ENCODE data around the gene TMEM256. TPM values are rescaled to one million over a fixed set of nuclear protein-coding genes. Genes with fewer than 3 reads are reported as not detected.

TMEM256 gene
- total and polyA plus RNA-seq, 2 experiments from 2014 or later: 40.1 to 59.3 TPM

DNA sequence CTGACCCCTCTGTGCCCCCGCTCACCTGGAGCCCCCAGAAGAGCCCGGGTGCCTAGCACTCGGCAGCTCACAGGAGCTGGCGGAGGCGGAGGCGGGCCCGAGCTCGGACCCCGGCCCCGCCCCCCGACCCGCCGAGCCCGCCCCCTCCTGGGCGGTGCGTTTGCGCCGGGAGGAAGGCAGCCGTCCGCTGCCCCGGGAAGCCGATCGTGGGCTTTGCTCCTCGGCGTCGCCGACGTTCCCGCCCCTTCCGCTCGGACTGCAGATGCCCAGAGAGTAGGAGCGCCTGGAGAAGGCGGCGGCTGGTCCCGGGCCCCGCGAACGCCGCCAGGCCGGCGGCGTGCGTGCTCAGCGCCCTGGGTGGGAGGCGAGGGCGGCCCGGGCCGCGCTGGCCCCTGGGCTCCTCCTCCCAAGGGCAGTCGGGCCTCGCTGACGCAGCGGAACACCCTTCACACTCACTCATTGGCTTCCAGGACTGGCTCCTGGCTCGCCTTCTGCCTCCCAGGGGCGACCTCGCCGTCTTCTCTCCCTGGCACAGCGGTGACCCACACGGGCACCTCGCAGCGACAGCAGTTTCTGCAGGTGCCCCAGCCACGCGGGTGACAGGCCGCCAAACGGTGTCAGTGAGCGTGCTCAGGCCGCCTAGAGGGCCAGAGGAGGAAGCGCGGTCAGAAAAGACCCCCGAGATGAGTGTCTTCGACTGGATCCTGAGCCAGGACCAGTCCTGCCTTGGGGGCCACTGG, 9.3 kb downstream of the TMEM256 start, which contains the start of gene PLSCR3:
Gene PLSCR3 (minus strand): TSS at position 74 of the 740 bp plus-strand sequence. CDS start 415 bp downstream, outside the sequence.
- H3K9me3 ChIP-seq (ENCODE audit: low read depth): no peaks in the 10 kb centered on the region
- no peaks in the 10 kb centered on the region; the same call in 1 of the 2 replicates for H3K36me3 ChIP-seq (ENCODE audit: low read depth)
- peak within 1 kb of the TSS; percentile 91 for H3K4me3 ChIP-seq
- 1 to 2% methylated on average over 38 to 44 of the region's 71 CpGs for WGBS, 2 experiments (ENCODE audit: low coverage in 1 of 2, low lambda C conversion rate in 2 of 2, missing lambda C conversion rate in 2 of 2)
- H3K9me2 ChIP-seq (ENCODE audit: insufficient read depth): no peaks in the 10 kb centered on the region
- H2AFZ ChIP-seq: peak within 1 kb of the TSS; percentile 80
- H3K27me3 ChIP-seq (replicated peaks; ENCODE audit: insufficient read depth): no peaks in the 10 kb centered on the region
- DNase-seq: peak; percentile 94
- peaks cover 4% of the 10 kb centered on the region; the same call in 1 of the 2 replicates for H3K4me1 ChIP-seq (ENCODE audit: insufficient read depth)
- H4K20me1 ChIP-seq (ENCODE audit: insufficient read depth): no peaks in the 10 kb centered on the region
- in situ Hi-C loops (cut with MboI): no loop called here
- peak within 1 kb of the TSS; percentile 94 for H3K4me2 ChIP-seq (ENCODE audit: unreplicated experiment)
- no peak for TF ChIP-seq EZH2phosphoT487 (IDR thresholded peaks at IDR 0.05; ENCODE audit: insufficient read depth, low read depth)
- peak within 1 kb of the TSS; percentile 92 for H3K27ac ChIP-seq
- H3K9ac ChIP-seq: peak within 1 kb of the TSS; percentile 89
- peaks cover 22% of the 10 kb centered on the region for H3K79me2 ChIP-seq (ENCODE audit: insufficient read depth)
- H3F3A ChIP-seq (ENCODE audit: insufficient read depth): 0 out of 2 replicates have a peak, but pooled peaks cover 8% of the 10 kb centered on the region

DNA sequence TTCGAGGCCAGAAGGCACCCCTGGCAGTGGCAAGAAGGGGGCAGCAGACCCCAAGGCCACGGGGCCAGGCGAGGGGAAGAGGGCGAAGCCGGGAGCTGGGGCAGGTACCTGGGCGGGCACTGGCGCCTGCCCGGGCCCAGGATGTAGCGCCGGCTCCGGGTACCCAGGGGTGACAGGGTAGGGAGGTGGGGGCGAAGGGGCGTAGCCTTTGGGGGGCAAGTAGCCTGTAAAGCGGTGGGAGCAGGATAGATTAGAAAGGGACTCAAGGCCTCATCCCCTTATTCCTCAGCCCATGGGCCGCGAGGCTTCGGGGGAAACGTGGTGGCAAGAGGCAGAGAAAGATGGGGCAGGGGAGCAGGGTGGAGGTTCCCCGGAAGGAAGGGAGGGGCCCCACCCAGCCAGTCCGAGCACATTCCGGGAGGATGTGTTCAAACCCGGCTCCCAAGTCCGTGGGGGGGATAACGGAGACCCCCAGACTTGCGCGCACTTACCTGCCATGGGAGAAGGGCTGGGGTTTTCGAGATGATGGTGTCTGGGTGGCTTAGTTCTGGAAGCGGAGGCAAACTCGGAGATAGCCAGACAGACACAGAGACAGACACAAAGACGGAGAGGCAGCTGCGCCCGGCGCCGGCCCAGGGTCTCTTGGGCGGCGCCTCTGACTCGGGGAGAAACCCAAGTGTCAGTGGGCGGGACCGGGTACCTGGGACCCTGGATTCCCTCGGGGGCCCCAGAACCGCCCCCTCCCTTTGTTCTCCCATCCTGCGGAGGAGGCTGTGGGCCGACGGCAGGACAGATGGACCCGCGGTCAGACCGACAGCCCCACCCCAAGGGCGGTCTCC, 10.1 kb downstream of the TMEM256 start:
- Histone ChIP-seq H3K9me3 (ENCODE audit: low read depth) (no peaks in the 10 kb centered on the region), H3K9me2 (ENCODE audit: insufficient read depth) (no peaks in the 10 kb centered on the region), H3K36me3 (ENCODE audit: low read depth) (no peaks in the 10 kb centered on the region; the same call in 1 of the 2 replicates), H3K9ac (peak overlapping the region; percentile 89), H3F3A (ENCODE audit: insufficient read depth) (0 out of 2 replicates have a peak, but pooled peaks cover 6% of the 10 kb centered on the region), H3K79me2 (ENCODE audit: insufficient read depth) (peaks cover 22% of the 10 kb centered on the region), H2AFZ (peak overlapping the region; percentile 80), H3K4me3 (peak overlapping the region; percentile 91), H3K4me1 (ENCODE audit: insufficient read depth) (peaks cover 4% of the 10 kb centered on the region; the same call in 1 of the 2 replicates), H3K4me2 (ENCODE audit: unreplicated experiment) (peak overlapping the region; percentile 94), H4K20me1 (ENCODE audit: insufficient read depth) (no peaks in the 10 kb centered on the region), H3K27me3 (replicated peaks; ENCODE audit: insufficient read depth) (no peaks in the 10 kb centered on the region), H3K27ac (peak overlapping the region; percentile 92)
- peak; percentile 59 for DNase-seq
- 6 to 9% methylated on average over 32 to 45 of the region's 48 CpGs for WGBS, 2 experiments (ENCODE audit: low coverage in 1 of 2, low lambda C conversion rate in 2 of 2, missing lambda C conversion rate in 2 of 2)
- TF ChIP-seq EZH2 (IDR thresholded peaks at IDR 0.05; ENCODE audit: insufficient read depth, poor library complexity, severe bottlenecking) (no peak), EZH2phosphoT487 (IDR thresholded peaks at IDR 0.05; ENCODE audit: insufficient read depth, low read depth) (no peak)
- in situ Hi-C loops (cut with MboI): no loop called here

GRCh38 chr17:7392696-7393612, 10.9 kb downstream of the TMEM256 start:
- H3K79me2 ChIP-seq (ENCODE audit: insufficient read depth): peaks cover 22% of the 10 kb centered on the region
- H3K4me3 ChIP-seq: peak overlapping the region; percentile 91
- H3K27ac ChIP-seq: no peak overlapping the region
- no peaks in the 10 kb centered on the region for H3K9me2 ChIP-seq (ENCODE audit: insufficient read depth)
- H3K27me3 ChIP-seq (replicated peaks; ENCODE audit: insufficient read depth): no peaks in the 10 kb centered on the region
- peak overlapping the region; percentile 89 for H3K9ac ChIP-seq
- no peaks in the 10 kb centered on the region for H3K9me3 ChIP-seq (ENCODE audit: low read depth)
- no peaks in the 10 kb centered on the region for H4K20me1 ChIP-seq (ENCODE audit: insufficient read depth)
- H3K4me2 ChIP-seq (ENCODE audit: unreplicated experiment): peak overlapping the region; percentile 94
- TF ChIP-seq EZH2phosphoT487 (IDR thresholded peaks at IDR 0.05; ENCODE audit: insufficient read depth, low read depth): no peak
- TF ChIP-seq EZH2 (IDR thresholded peaks at IDR 0.05; ENCODE audit: insufficient read depth, poor library complexity, severe bottlenecking): no peak
- in situ Hi-C loops (cut with MboI): no loop called here
- peaks cover 4% of the 10 kb centered on the region; the same call in 1 of the 2 replicates for H3K4me1 ChIP-seq (ENCODE audit: insufficient read depth)
- no peak for DNase-seq
- H3K36me3 ChIP-seq (ENCODE audit: low read depth): peaks cover 4% of the 10 kb centered on the region; the same call in 1 of the 2 replicates
- H2AFZ ChIP-seq: peak overlapping the region; percentile 80
- 0 out of 2 replicates have a peak, but pooled peaks cover 6% of the 10 kb centered on the region for H3F3A ChIP-seq (ENCODE audit: insufficient read depth)
- WGBS, 2 experiments (ENCODE audit: low coverage in 1 of 2, low lambda C conversion rate in 2 of 2, missing lambda C conversion rate in 2 of 2): 81 to 83% methylated on average over 41 to 42 of the region's 42 CpGs
